Measurements from ENCODE around the gene DPH7. TPM values are rescaled to one million over a fixed set of nuclear protein-coding genes. Genes with fewer than 3 reads are reported as not detected.

The DPH7 gene
- total and polyA plus RNA-seq, 4 donors: 9.9 to 94.0 (median 30.2) TPM

DNA sequence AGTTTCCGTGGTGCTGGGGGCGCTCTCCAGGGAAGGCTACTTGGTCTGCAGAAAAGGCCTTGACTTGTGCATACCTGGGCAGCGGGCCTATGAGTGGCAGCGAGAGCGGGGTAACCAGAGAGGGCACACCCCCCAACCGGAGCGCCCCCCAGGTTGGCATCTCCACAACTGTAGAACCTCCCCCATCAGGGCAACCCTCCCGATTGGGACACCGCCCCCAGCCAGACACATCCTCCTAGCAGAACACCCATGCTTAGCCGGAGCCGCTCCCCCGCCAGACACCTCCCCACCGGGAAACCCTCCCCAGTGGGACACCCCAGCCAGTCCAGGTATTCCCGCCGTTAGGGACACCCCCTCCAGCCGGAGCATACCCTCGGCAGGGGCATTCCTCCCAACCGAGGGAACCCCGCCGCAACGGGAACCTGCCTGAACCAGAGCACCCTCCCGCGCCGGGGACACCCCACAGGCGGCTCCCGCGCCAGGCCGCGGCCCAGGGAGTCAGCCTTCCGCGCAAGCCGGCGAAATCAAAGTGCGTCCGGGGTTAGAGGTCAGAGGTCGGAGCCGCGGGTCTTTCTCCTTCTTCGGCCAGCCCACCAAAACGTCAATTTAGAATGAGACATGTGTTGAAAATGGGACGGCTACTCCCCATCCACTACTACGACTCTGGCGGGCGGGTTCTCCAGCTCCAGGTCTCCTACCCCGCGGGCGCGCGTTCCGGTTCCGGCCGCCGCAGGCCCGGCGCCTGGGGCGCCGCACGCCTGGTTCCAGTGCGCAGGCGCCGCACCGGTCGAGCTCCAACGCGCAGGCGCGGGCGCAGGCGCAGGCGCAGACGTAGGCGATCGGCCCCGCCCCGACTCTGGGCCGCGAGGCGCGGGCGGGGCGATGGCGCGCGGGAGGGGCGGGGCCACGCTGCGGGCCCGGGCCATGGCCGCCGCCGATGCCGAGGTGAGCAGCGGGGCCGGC is 39.7 kb upstream of the DPH7 start, which contains the start of gene EHMT1:
TSS of gene EHMT1 (plus strand) at position 901 of the 963 bp plus-strand sequence. CDS start at position 925, 24 bp downstream.
- WGBS, 2 donors: 1% methylated on average over 69 to 94 of the region's 94 CpGs
- no peaks in the 10 kb centered on the region for H3K27me3 ChIP-seq (ENCODE audit: control insufficient read depth in 1 of 2, insufficient read depth in 2 of 2, low read length in 1 of 2)
- ATAC-seq (ENCODE audit: low FRiP score) (peak; percentile 92), DNase-seq (peak; percentile 90 to 95)
- H3K4me3 ChIP-seq (ENCODE audit: low read length in 2 of 2): peak within 1 kb of the TSS; percentile 90 to 92
- no peaks in the 10 kb centered on the region for H3K9me3 ChIP-seq (ENCODE audit: control insufficient read depth, low read length)
- H3K4me1 ChIP-seq (ENCODE audit: control insufficient read depth in 1 of 2, insufficient read depth in 2 of 2, low read length in 2 of 2): no peaks in the 10 kb centered on the region
- no peaks in the 10 kb centered on the region for H3K36me3 ChIP-seq (ENCODE audit: control insufficient read depth in 1 of 2, insufficient read depth in 2 of 2, low read length in 1 of 2)
- peak within 1 kb of the TSS; percentile 14 to 85 for H3K27ac ChIP-seq (ENCODE audit: low read depth in 1 of 2, low read length in 2 of 2)
- intact Hi-C loops (cut with DNase I): no loop called here

DNA sequence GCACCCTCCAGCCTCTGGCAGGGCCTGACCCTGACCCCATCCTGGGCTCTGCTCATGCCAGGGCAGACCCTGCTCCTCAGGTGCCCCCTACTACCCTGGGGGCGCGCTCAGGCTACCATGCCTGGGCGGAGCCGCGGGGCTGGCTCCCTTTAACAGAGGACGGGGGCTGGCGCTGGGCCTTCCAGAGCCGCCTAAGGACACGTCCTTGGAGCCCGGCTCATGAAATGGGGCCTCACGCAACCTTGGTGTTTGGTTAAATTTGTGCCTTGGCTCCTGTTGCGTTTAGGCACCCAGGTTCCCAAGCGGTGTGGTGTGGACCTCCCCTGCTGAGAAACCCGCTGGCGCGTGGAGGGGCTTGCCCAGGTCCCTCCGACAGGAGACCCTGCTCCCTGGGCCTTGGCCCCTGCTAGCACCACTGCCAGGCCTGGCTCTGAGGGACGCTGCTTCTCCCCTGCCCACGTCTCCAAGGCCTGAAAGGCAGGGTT is 36.7 kb upstream of the DPH7 start:
- WGBS, 2 donors: 89% methylated on average over 19 of the region's 19 CpGs
- no peak overlapping the region for H3K4me3 ChIP-seq (ENCODE audit: low read length in 2 of 2)
- H3K27me3 ChIP-seq (ENCODE audit: control insufficient read depth in 1 of 2, insufficient read depth in 2 of 2, low read length in 1 of 2): no peaks in the 10 kb centered on the region
- no peak for DNase-seq
- ATAC-seq (ENCODE audit: low FRiP score): no peak
- intact Hi-C loops (cut with DNase I): no loop called here
- no peaks in the 10 kb centered on the region for H3K9me3 ChIP-seq (ENCODE audit: control insufficient read depth, low read length)
- H3K36me3 ChIP-seq (ENCODE audit: control insufficient read depth in 1 of 2, insufficient read depth in 2 of 2, low read length in 1 of 2): no peaks in the 10 kb centered on the region
- no peaks in the 10 kb centered on the region for H3K4me1 ChIP-seq (ENCODE audit: control insufficient read depth in 1 of 2, insufficient read depth in 2 of 2, low read length in 2 of 2)
- H3K27ac ChIP-seq (ENCODE audit: low read depth in 1 of 2, low read length in 2 of 2): no peak overlapping the region

DNA sequence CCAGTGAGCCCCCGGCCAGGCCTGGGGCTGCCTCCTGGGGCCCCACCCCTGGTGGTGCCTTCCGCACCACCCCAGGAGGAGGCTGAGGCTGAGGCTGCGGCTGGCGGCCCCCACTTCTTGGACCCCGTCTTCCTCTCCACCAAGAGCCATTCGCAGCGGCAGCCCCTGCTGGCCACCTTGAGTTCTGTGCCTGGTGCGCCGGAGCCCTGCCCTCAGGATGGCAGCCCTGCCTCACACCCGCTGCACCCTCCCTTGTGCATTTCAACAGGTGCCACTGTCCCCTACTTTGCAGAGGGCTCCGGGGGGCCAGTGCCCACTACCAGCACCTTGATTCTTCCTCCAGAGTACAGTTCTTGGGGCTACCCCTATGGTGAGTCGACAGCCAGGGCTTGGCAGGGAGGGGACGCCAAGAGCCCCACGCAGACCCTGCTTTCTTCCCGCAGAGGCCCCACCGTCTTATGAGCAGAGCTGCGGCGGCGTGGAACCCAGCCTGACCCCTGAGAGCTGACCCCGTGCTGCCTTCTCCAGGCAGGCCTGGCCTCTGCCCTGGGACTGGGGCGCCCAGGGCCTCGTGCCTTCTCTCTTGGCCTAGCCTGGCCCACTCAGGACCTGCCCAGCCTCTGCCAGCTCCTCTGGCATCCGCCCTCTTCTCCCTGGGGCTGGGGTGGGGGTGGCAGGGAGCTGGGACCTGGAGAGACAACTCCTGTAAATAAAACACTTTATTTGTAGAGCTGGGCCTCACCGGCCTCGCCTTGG is 36.1 kb upstream of the DPH7 start:
- DNase-seq: no peak
- intact Hi-C loops (cut with DNase I): no loop called here
- Histone ChIP-seq H3K27me3 (ENCODE audit: control insufficient read depth in 1 of 2, insufficient read depth in 2 of 2, low read length in 1 of 2) (no peaks in the 10 kb centered on the region), H3K4me1 (ENCODE audit: control insufficient read depth in 1 of 2, insufficient read depth in 2 of 2, low read length in 2 of 2) (no peaks in the 10 kb centered on the region), H3K36me3 (ENCODE audit: control insufficient read depth in 1 of 2, insufficient read depth in 2 of 2, low read length in 1 of 2) (no peaks in the 10 kb centered on the region), H3K4me3 (ENCODE audit: low read length in 2 of 2) (no peak overlapping the region), H3K9me3 (ENCODE audit: control insufficient read depth, low read length) (no peaks in the 10 kb centered on the region), H3K27ac (ENCODE audit: low read depth in 1 of 2, low read length in 2 of 2) (no peak overlapping the region)
- no peak for ATAC-seq (ENCODE audit: low FRiP score)
- 91 to 94% methylated on average over 25 of the region's 25 CpGs for WGBS, 2 donors

DNA sequence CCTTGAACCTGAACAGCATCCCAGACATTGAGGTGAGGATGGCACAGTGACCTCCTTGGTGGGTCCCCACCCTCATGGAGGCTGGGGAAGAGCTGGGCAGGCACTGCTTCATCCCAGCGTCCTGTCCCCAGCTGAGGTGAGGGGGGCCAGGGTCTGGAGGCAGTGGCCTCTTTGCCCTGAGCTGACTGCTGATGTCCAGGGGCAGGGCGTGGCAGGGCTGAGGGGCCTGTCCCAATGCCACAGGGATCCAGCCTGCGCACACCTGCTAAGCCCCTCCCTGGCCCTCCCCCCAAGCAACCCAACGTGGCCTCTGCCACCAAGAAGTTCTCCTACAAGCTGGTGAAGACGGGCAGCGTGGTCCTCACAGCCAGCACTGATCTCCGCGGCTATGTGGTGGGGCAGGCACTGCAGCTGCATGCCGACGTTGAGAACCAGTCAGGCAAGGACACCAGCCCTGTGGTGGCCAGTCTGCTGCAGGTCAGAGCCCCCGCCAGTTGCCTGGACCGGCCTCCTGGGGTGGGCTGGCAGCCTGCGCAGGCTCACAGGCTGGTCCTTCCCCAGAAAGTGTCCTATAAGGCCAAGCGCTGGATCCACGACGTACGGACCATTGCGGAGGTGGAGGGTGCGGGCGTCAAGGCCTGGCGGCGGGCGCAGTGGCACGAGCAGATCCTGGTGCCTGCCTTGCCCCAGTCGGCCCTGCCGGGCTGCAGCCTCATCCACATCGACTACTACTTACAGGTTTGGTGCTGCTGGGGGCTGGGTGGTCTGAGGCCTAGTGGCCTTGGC is 35.2 kb upstream of the DPH7 start:
- DNase-seq: no peak
- intact Hi-C loops (cut with DNase I): no loop called here
- no peak overlapping the region for H3K27ac ChIP-seq (ENCODE audit: low read depth in 1 of 2, low read length in 2 of 2)
- H3K4me3 ChIP-seq (ENCODE audit: low read length in 2 of 2): no peak overlapping the region
- H3K4me1 ChIP-seq (ENCODE audit: control insufficient read depth in 1 of 2, insufficient read depth in 2 of 2, low read length in 2 of 2): no peaks in the 10 kb centered on the region
- H3K9me3 ChIP-seq (ENCODE audit: control insufficient read depth, low read length): no peaks in the 10 kb centered on the region
- no peak for ATAC-seq (ENCODE audit: low FRiP score)
- 93 to 94% methylated on average over 27 of the region's 27 CpGs for WGBS, 2 donors
- no peaks in the 10 kb centered on the region for H3K36me3 ChIP-seq (ENCODE audit: control insufficient read depth in 1 of 2, insufficient read depth in 2 of 2, low read length in 1 of 2)
- no peaks in the 10 kb centered on the region for H3K27me3 ChIP-seq (ENCODE audit: control insufficient read depth in 1 of 2, insufficient read depth in 2 of 2, low read length in 1 of 2)

DNA sequence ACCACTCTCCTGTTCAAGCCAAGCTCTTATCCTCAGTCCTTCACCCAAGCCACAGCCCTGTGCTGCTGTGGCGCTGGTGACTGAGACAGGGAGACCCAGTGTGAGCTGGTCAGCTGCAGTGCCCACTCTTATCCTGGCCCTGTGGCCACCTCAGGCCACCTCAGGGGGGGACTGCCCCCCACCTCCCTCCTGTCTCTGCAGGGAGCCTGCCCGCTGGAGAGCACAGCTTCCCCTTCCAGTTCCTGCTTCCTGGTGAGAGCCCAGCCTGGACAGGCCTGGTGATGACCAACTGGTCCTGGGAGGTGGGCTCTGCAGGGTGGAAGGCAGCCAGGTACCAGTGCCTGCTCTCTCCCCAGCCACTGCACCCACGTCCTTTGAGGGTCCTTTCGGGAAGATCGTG is 34.5 kb upstream of the DPH7 start:
- Histone ChIP-seq H3K4me3 (ENCODE audit: low read length in 2 of 2) (no peak overlapping the region), H3K27me3 (ENCODE audit: control insufficient read depth in 1 of 2, insufficient read depth in 2 of 2, low read length in 1 of 2) (no peaks in the 10 kb centered on the region), H3K4me1 (ENCODE audit: control insufficient read depth in 1 of 2, insufficient read depth in 2 of 2, low read length in 2 of 2) (no peaks in the 10 kb centered on the region), H3K9me3 (ENCODE audit: control insufficient read depth, low read length) (no peaks in the 10 kb centered on the region), H3K36me3 (ENCODE audit: control insufficient read depth in 1 of 2, insufficient read depth in 2 of 2, low read length in 1 of 2) (no peaks in the 10 kb centered on the region), H3K27ac (ENCODE audit: low read depth in 1 of 2, low read length in 2 of 2) (no peak overlapping the region)
- DNase-seq (no peak), ATAC-seq (ENCODE audit: low FRiP score) (no peak)
- WGBS, 2 donors: 86 to 91% methylated on average over 5 of the region's 5 CpGs
- intact Hi-C loops (cut with DNase I): no loop called here

DNA sequence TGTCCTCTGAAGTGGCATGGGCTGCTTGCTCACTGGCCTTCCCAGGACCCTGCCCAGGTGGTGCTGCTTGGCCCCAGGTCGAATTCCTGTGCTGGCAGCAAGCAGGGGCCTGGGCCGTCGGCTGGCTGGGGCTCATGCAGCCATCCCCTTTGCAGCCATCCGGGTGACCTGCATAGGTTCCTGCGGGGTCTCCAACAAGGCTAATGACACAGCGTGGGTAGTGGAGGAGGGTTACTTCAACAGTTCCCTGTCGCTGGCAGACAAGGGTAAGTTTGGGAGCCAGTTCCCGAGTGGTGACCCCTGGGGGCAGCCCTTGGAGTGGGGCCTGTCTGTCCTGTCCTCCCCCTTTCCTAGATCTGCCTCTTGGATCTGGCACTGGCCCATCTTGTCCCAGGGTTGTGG is 34.0 kb upstream of the DPH7 start:
- intact Hi-C loops (cut with DNase I): no loop called here
- WGBS, 2 donors: 55 to 63% methylated on average over 8 of the region's 8 CpGs
- no peak overlapping the region for H3K27ac ChIP-seq (ENCODE audit: low read depth in 1 of 2, low read length in 2 of 2)
- H3K4me1 ChIP-seq (ENCODE audit: control insufficient read depth in 1 of 2, insufficient read depth in 2 of 2, low read length in 2 of 2): no peaks in the 10 kb centered on the region
- ATAC-seq (ENCODE audit: low FRiP score) (no peak), DNase-seq (no peak)
- H3K36me3 ChIP-seq (ENCODE audit: control insufficient read depth in 1 of 2, insufficient read depth in 2 of 2, low read length in 1 of 2): no peaks in the 10 kb centered on the region
- H3K27me3 ChIP-seq (ENCODE audit: control insufficient read depth in 1 of 2, insufficient read depth in 2 of 2, low read length in 1 of 2): no peaks in the 10 kb centered on the region
- H3K9me3 ChIP-seq (ENCODE audit: control insufficient read depth, low read length): no peaks in the 10 kb centered on the region
- no peak overlapping the region for H3K4me3 ChIP-seq (ENCODE audit: low read length in 2 of 2)

DNA sequence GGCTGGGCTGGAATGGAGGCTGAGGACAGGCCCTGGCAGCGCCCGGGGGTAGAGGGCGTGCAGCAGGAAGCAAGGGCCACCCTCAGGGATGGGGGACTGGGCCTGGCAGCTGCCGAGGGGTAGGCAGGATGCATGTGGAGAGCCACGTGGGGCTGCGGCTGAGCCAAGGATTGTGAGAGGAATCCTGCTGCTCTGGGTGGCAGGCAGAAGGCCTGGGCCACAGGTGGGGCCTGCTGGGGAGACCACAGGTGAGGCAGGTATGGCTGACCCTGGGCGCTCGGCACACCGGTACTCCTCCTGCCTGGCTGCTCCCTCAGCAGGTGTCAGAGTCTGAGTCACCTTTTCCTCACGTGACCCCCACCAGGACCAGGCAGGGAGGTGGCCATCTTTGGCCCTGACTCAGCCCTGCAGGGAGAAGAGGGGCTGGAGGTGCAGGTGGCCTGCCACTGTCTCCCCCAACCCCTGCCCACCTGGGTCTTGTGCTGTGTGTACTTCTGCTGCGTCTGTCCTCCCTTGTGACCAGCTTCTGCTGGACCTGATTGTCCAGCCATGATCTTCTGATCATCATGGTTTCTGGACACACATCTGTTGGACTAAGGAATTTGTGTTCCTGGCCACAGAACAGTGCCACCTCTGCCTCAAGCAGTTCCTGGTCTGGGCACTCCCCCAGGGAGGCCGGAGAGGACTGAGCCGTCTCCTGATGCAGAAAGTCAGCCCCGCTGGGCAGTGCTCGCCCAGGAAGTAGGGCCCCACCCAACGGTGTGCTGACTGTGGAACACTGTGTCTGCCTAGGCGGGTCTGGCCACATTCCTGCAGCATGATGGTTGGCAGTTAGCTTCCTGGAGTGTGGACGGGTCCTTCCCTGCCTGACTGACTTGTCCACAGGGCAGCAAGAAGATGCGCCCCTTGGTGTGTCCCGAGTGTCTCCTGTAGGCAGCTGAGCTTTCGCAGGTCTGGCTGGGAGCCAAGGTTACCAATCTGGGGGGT is 33.2 kb upstream of the DPH7 start:
- H3K36me3 ChIP-seq (ENCODE audit: control insufficient read depth in 1 of 2, insufficient read depth in 2 of 2, low read length in 1 of 2): no peaks in the 10 kb centered on the region
- no peaks in the 10 kb centered on the region for H3K27me3 ChIP-seq (ENCODE audit: control insufficient read depth in 1 of 2, insufficient read depth in 2 of 2, low read length in 1 of 2)
- ATAC-seq (ENCODE audit: low FRiP score) (peak; percentile 6), DNase-seq (peak in 1 of 2 donors; percentile 64)
- 45 to 46% methylated on average over 21 of the region's 21 CpGs for WGBS, 2 donors
- no peak overlapping the region for H3K4me3 ChIP-seq (ENCODE audit: low read length in 2 of 2)
- no peaks in the 10 kb centered on the region for H3K9me3 ChIP-seq (ENCODE audit: control insufficient read depth, low read length)
- H3K4me1 ChIP-seq (ENCODE audit: control insufficient read depth in 1 of 2, insufficient read depth in 2 of 2, low read length in 2 of 2): no peaks in the 10 kb centered on the region
- H3K27ac ChIP-seq (ENCODE audit: low read depth in 1 of 2, low read length in 2 of 2): no peak overlapping the region
- intact Hi-C loops (cut with DNase I): no loop called here

Measured in aorta (tissue), 5 donors.